Stimulated activated naive CD8-positive, alpha-beta T cell treated with anti-CD3 and anti-CD28 coated beads, Interleukin-15, amount 100 ng/mL, for 72 hours (primary cell): ENCODE measurements around the gene LSS.

Source experiments
- ATAC-seq: fragments of 150-1000 bp; cut with Tn5 transposase; 2 replicates; pipeline ENCODE4 v1.10.0; 2021; ENCODE audit warnings: mild to moderate bottlenecking, moderate library complexity
- DNase-seq, 2 donors: peaks; one replicate each; pipeline ENCODE4 v3.0.0; 2021 to 2022
- H3K27ac Mint-ChIP-seq, 2 donors: one replicate each; pipeline ENCODE4 v1.8.0; 2022; ENCODE audit warnings: mild to moderate bottlenecking in 2 of 2, mixed read lengths in 2 of 2, moderate library complexity in 2 of 2
- H3K27me3 Mint-ChIP-seq: one replicate; pipeline ENCODE4 v1.8.0; 2022; ENCODE audit warnings: mixed read lengths
- H3K4me1 Mint-ChIP-seq: one replicate; pipeline ENCODE4 v1.8.0; 2022; ENCODE audit warnings: mild to moderate bottlenecking, mixed read lengths
- H3K4me3 Mint-ChIP-seq, 2 donors: one replicate each; pipeline ENCODE4 v1.8.0; 2022; ENCODE audit warnings: mild to moderate bottlenecking in 2 of 2, mixed read lengths in 2 of 2, moderate library complexity in 1 of 2
- H3K9me3 Mint-ChIP-seq, 2 donors: one replicate each; pipeline ENCODE4 v1.8.0; 2022; ENCODE audit warnings: mixed read lengths in 2 of 2

Gene LSS

GRCh38 chr21:46228345-46229051 lies at the start of gene LSS:
Gene LSS (minus strand): TSS chr21:46228774. CDS start chr21:46228745, 29 bp downstream.
- DNase-seq: peak; percentile 97 to 98

GRCh38 chr21:46274797-46275390 lies 46.3 kb upstream of the LSS start:
- Mint-ChIP-seq H3K9me3 (no peaks in the 10 kb centered on the region), H3K4me1 (no peaks in the 10 kb centered on the region), H3K4me3 (no peak overlapping the region), H3K27ac (no peak overlapping the region), H3K27me3 (no peaks in the 10 kb centered on the region)
- DNase-seq: no peak
- ATAC-seq: no peak

More at GRCh38 chr21:46228345-46229051, at the start of gene LSS:
- Mint-ChIP-seq H3K4me1 (peaks cover 58% of the 10 kb centered on the region), H3K27ac (peak within 1 kb of the TSS; percentile 94 to 98), H3K27me3 (no peaks in the 10 kb centered on the region), H3K9me3 (peaks cover 0 to 6% of the 10 kb centered on the region in 2 donors), H3K4me3 (peak within 1 kb of the TSS; percentile 89 to 91)
- peak; percentile 96 for ATAC-seq

- Mint-ChIP-seq H3K27ac (no peak overlapping the region), H3K27me3 (no peaks in the 10 kb centered on the region), H3K4me1 (no peaks in the 10 kb centered on the region), H3K9me3 (no peaks in the 10 kb centered on the region), H3K4me3 (no peak overlapping the region)
- no peak for DNase-seq
- ATAC-seq: no peak
These were observed 44.8 kb upstream of the LSS start for GRCh38 chr21:46273341-46273740.

- no peak overlapping the region for H3K4me3 Mint-ChIP-seq
- H3K27ac Mint-ChIP-seq: no peak overlapping the region
- no peak for ATAC-seq
- DNase-seq: no peak
- no peaks in the 10 kb centered on the region for H3K4me1 Mint-ChIP-seq
- no peaks in the 10 kb centered on the region for H3K27me3 Mint-ChIP-seq
- no peaks in the 10 kb centered on the region for H3K9me3 Mint-ChIP-seq
These were observed 40.9 kb upstream of the LSS start for GRCh38 chr21:46269466-46269865.

GRCh38 chr21:46268371-46268770 lies 39.8 kb upstream of the LSS start:
- H3K4me3 Mint-ChIP-seq: no peak overlapping the region
- no peaks in the 10 kb centered on the region for H3K4me1 Mint-ChIP-seq
- peak overlapping the region in 1 of 2 donors; percentile 48 for H3K27ac Mint-ChIP-seq
- no peak for ATAC-seq
- no peaks in the 10 kb centered on the region for H3K27me3 Mint-ChIP-seq
- DNase-seq: no peak
- H3K9me3 Mint-ChIP-seq: no peaks in the 10 kb centered on the region

GRCh38 chr21:46266946-46267345 lies 38.4 kb upstream of the LSS start:
- no peaks in the 10 kb centered on the region for H3K27me3 Mint-ChIP-seq
- no peaks in the 10 kb centered on the region for H3K9me3 Mint-ChIP-seq
- no peak overlapping the region for H3K27ac Mint-ChIP-seq
- DNase-seq (no peak), ATAC-seq (no peak)
- no peaks in the 10 kb centered on the region for H3K4me1 Mint-ChIP-seq
- no peak overlapping the region for H3K4me3 Mint-ChIP-seq

GRCh38 chr21:46265736-46266525 lies 37.4 kb upstream of the LSS start:
- H3K27ac Mint-ChIP-seq: peak overlapping the region in 1 of 2 donors; percentile 19
- H3K4me1 Mint-ChIP-seq: no peaks in the 10 kb centered on the region
- H3K4me3 Mint-ChIP-seq: no peak overlapping the region

GRCh38 chr21:46264690-46265144 lies 36.1 kb upstream of the LSS start:
- no peaks in the 10 kb centered on the region for H3K4me1 Mint-ChIP-seq
- peak overlapping the region in 1 of 2 donors; percentile 19 for H3K27ac Mint-ChIP-seq
- ATAC-seq: peak; percentile 48

More at GRCh38 chr21:46265736-46266525, 37.4 kb upstream of the LSS start:
- Mint-ChIP-seq H3K9me3 (no peaks in the 10 kb centered on the region), H3K27me3 (no peaks in the 10 kb centered on the region)
- no peak for ATAC-seq
- DNase-seq: no peak

GRCh38 chr21:46264046-46264689 lies 35.6 kb upstream of the LSS start:
- no peaks in the 10 kb centered on the region for H3K4me1 Mint-ChIP-seq
- no peak for DNase-seq
- no peaks in the 10 kb centered on the region for H3K9me3 Mint-ChIP-seq
- ATAC-seq: peak; percentile 9
- peak overlapping the region in 1 of 2 donors; percentile 86 for H3K27ac Mint-ChIP-seq
- H3K4me3 Mint-ChIP-seq: no peak overlapping the region
- no peaks in the 10 kb centered on the region for H3K27me3 Mint-ChIP-seq

More at GRCh38 chr21:46264690-46265144, 36.1 kb upstream of the LSS start:
- no peak for DNase-seq
- no peak overlapping the region for H3K4me3 Mint-ChIP-seq
- no peaks in the 10 kb centered on the region for H3K27me3 Mint-ChIP-seq
- no peaks in the 10 kb centered on the region for H3K9me3 Mint-ChIP-seq

GRCh38 chr21:46256501-46256994 lies 28.0 kb upstream of the LSS start:
- no peak for ATAC-seq
- no peak for DNase-seq
- Mint-ChIP-seq H3K9me3 (peaks cover 0 to 6% of the 10 kb centered on the region in 2 donors), H3K27me3 (no peaks in the 10 kb centered on the region), H3K27ac (no peak overlapping the region), H3K4me1 (peaks cover 37% of the 10 kb centered on the region), H3K4me3 (no peak overlapping the region)

- Mint-ChIP-seq H3K4me1 (peaks cover 39% of the 10 kb centered on the region), H3K27ac (peak overlapping the region; percentile 86 to 95), H3K4me3 (no peak overlapping the region), H3K9me3 (peaks cover 0 to 6% of the 10 kb centered on the region in 2 donors), H3K27me3 (no peaks in the 10 kb centered on the region)
- DNase-seq (no peak), ATAC-seq (no peak)
These were observed 27.3 kb upstream of the LSS start for GRCh38 chr21:46255758-46256337.

GRCh38 chr21:46255166-46255565 lies 26.6 kb upstream of the LSS start:
- DNase-seq (no peak), ATAC-seq (no peak)
- Mint-ChIP-seq H3K27me3 (no peaks in the 10 kb centered on the region), H3K27ac (peak overlapping the region in 1 of 2 donors; percentile 95), H3K9me3 (peaks cover 0 to 6% of the 10 kb centered on the region in 2 donors), H3K4me1 (peaks cover 46% of the 10 kb centered on the region), H3K4me3 (no peak overlapping the region)

GRCh38 chr21:46254208-46254975 lies 25.8 kb upstream of the LSS start:
- H3K27me3 Mint-ChIP-seq: no peaks in the 10 kb centered on the region
- H3K27ac Mint-ChIP-seq: peak overlapping the region; percentile 84 to 98
- ATAC-seq: no peak
- H3K9me3 Mint-ChIP-seq: peaks cover 0 to 6% of the 10 kb centered on the region in 2 donors
- H3K4me1 Mint-ChIP-seq: peaks cover 52% of the 10 kb centered on the region
- peak overlapping the region; percentile 34 to 67 for H3K4me3 Mint-ChIP-seq
- DNase-seq: no peak

GRCh38 chr21:46253610-46254124 lies 25.1 kb upstream of the LSS start:
- H3K27ac Mint-ChIP-seq: peak overlapping the region; percentile 66 to 98
- H3K4me3 Mint-ChIP-seq: peak overlapping the region; percentile 34 to 67
- peaks cover 0 to 6% of the 10 kb centered on the region in 2 donors for H3K9me3 Mint-ChIP-seq
- peak; percentile 96 for ATAC-seq
- DNase-seq: peak; percentile 55 to 73
- peaks cover 52% of the 10 kb centered on the region for H3K4me1 Mint-ChIP-seq
- H3K27me3 Mint-ChIP-seq: no peaks in the 10 kb centered on the region
